Endothelial cell of umbilical vein (primary cell): ENCODE measurements around the gene TRDN. TPM values are rescaled to one million over a fixed set of nuclear protein-coding genes. Genes with fewer than 3 reads are reported as not detected.

Experiments
- BruUV-seq: library from RNA; stranded (reverse); fragments of 400-500 nt; replicated peaks from 2 replicates; lab custom pipeline; 2021; lab: Mats Ljungman, UMichigan
- CTCF ChIA-PET: fragments of 300-600, 350-600 bp; sonication (Branson Sonifier 250); formaldehyde crosslinking; loops from one replicate; lab custom pipeline; 2021; ENCODE audit warnings: antibody characterized with exemption, inconsistent platforms; lab: Charles Lee
- POLR2A ChIA-PET: fragments of 300-600, 350-600 bp; sonication (Branson Sonifier 250); formaldehyde crosslinking; loops from one replicate; lab custom pipeline; 2021; ENCODE audit warnings: antibody characterized with exemption, inconsistent platforms; lab: Charles Lee
- DNase-seq: peaks from one replicate; pipeline ENCODE4 v3.0.0-alpha.2; 2011; ENCODE audit warnings: low read depth, low spot score
- FAIRE-seq: peaks from 2 replicates; lab custom pipeline; 2011; peaks lifted over from hg19 to GRCh38; lab: Jason Lieb, UNC
- H2AFZ ChIP-seq: 2 replicates; pipeline ENCODE4 v1.6.0; 2012; ENCODE audit warnings: low read depth, low read length, control low read depth, inconsistent platforms
- H3K27ac ChIP-seq: 2 replicates; pipeline ENCODE4 v1.5.1; 2011; ENCODE audit warnings: low read depth, mild to moderate bottlenecking, control low read depth, low read length, moderate library complexity; ENCODE audit not compliant: insufficient read depth
- H3K27me3 ChIP-seq, 2 experiments: 2 replicates each; pipeline versions ENCODE4 v1.6.0 to v1.6.1; 2011; ENCODE audit warnings: low read length in 2 of 2, mixed read lengths in 1 of 2; ENCODE audit not compliant: control insufficient read depth in 2 of 2, insufficient read depth in 2 of 2
- H3K36me3 ChIP-seq, 2 experiments: 2 replicates in 1 of 2; 3 replicates in 1 of 2; pipeline ENCODE4 v1.5.1; 2011; ENCODE audit warnings: low read length in 2 of 2, mild to moderate bottlenecking in 1 of 2, moderate library complexity in 1 of 2; ENCODE audit not compliant: control insufficient read depth in 2 of 2, insufficient read depth in 2 of 2; ENCODE audit errors: extremely low read depth in 1 of 2
- H3K4me1 ChIP-seq: 3 replicates; pipeline ENCODE4 v1.5.1; 2011; ENCODE audit warnings: mild to moderate bottlenecking, low read length; ENCODE audit not compliant: control insufficient read depth, insufficient read depth; ENCODE audit errors: extremely low read depth
- H3K4me2 ChIP-seq: 2 replicates; pipeline ENCODE4 v1.6.1; 2011; ENCODE audit warnings: low read length, control low read depth, mixed read lengths; ENCODE audit not compliant: insufficient read depth
- H3K4me3 ChIP-seq, 3 experiments: fragments of 200-600 bp in 1 of 3; sonication (generic), shearing (Covaris generic) in 1 of 3; replicated peaks in 1 of 3; 2 replicates each; pipeline ENCODE4 v1.5.1; 2011 to 2016; ENCODE audit warnings: control low read depth in 3 of 3, low read length in 3 of 3, mild to moderate bottlenecking in 2 of 3, inconsistent platforms in 1 of 3, low read depth in 1 of 3, moderate library complexity in 1 of 3; ENCODE audit not compliant: insufficient read depth in 1 of 3
- H3K79me2 ChIP-seq: 2 replicates; pipeline ENCODE4 v1.6.0; 2012; ENCODE audit warnings: low read length, inconsistent platforms; ENCODE audit not compliant: control insufficient read depth, insufficient read depth
- H3K9ac ChIP-seq: replicated peaks from 2 replicates; pipeline ENCODE3; 2011; ENCODE audit warnings: low read length, control low read depth; ENCODE audit not compliant: insufficient read depth; ENCODE audit errors: extremely low read depth
- H3K9me1 ChIP-seq: replicated peaks from 3 replicates; pipeline ENCODE4 v1.6.0; 2011; ENCODE audit warnings: mild to moderate bottlenecking, low read length; ENCODE audit not compliant: control insufficient read depth, insufficient read depth; ENCODE audit errors: extremely low read depth
- H3K9me3 ChIP-seq: replicated peaks from 2 replicates; pipeline ENCODE4 v1.5.1; 2012; ENCODE audit warnings: low read length, inconsistent platforms; ENCODE audit not compliant: control insufficient read depth, insufficient read depth
- H4K20me1 ChIP-seq: replicated peaks from 2 replicates; pipeline ENCODE3; 2011; ENCODE audit warnings: mild to moderate bottlenecking, low read length; ENCODE audit not compliant: control insufficient read depth, insufficient read depth; ENCODE audit errors: extremely low read depth
- CTCF ChIP-seq, 2 donors: IDR thresholded peaks; 1 replicate in 1 of 2; 2 replicates in 1 of 2; pipeline ENCODE4 v1.5.1; 2011; ENCODE audit warnings: low read length in 2 of 2, mild to moderate bottlenecking in 2 of 2, moderate library complexity in 2 of 2, control low read depth in 1 of 2, inconsistent platforms in 1 of 2, low read depth in 1 of 2; ENCODE audit not compliant: insufficient read depth in 1 of 2; ENCODE audit errors: extremely low read depth in 1 of 2
- EZH2 ChIP-seq: IDR thresholded peaks from 2 replicates; pipeline ENCODE4 v1.6.1; 2012; ENCODE audit warnings: borderline replicate concordance, low read depth, mild to moderate bottlenecking, moderate library complexity, low read length, inconsistent platforms; ENCODE audit not compliant: severe bottlenecking
- FOS ChIP-seq: IDR thresholded peaks from 2 replicates; pipeline ENCODE4 v1.6.1; 2011; ENCODE audit warnings: mild to moderate bottlenecking, low read length, moderate library complexity, borderline replicate concordance; ENCODE audit not compliant: insufficient read depth
- GATA2 ChIP-seq: IDR thresholded peaks from 2 replicates; pipeline ENCODE4 v1.7.0; 2011; ENCODE audit warnings: low read depth, mild to moderate bottlenecking, moderate library complexity, mixed read lengths, low read length; ENCODE audit not compliant: insufficient read length, insufficient read depth
- JUN ChIP-seq: IDR thresholded peaks from 2 replicates; pipeline ENCODE4 v1.6.1; 2011; ENCODE audit warnings: borderline replicate concordance, low read depth; ENCODE audit not compliant: insufficient read length, insufficient read depth
- MAX ChIP-seq: IDR thresholded peaks from 2 replicates; pipeline ENCODE4 v1.6.1; 2011; ENCODE audit not compliant: insufficient read depth, insufficient read length
- MYC ChIP-seq: IDR thresholded peaks from one replicate; pipeline ENCODE4 v1.6.1; 2011; ENCODE audit warnings: mild to moderate bottlenecking, low read depth, low read length
- POLR2A ChIP-seq: IDR thresholded peaks from 2 replicates; pipeline ENCODE4 v1.6.1; 2012; ENCODE audit warnings: low read depth, mild to moderate bottlenecking, control low read depth, low read length
- POLR2AphosphoS5 ChIP-seq: IDR thresholded peaks from 2 replicates; pipeline ENCODE4 v1.6.1; 2012; ENCODE audit warnings: low read depth, mild to moderate bottlenecking, control low read depth, low read length, moderate library complexity; ENCODE audit not compliant: insufficient read depth
- dilution Hi-C: fragments of 300-500 bp; cut with MboI; formaldehyde crosslinking; loops from one replicate; pipeline ENCODE4 v1.15.0; 2019; ENCODE audit warnings: low sequenced_read_pairs; ENCODE audit not compliant: extremely low pct_ligation_motif_present
- intact Hi-C: fragments of 100-400 bp; cut with micrococcal nuclease; formaldehyde crosslinking; loops from one replicate; pipeline ENCODE4 v1.10.0; 2022
- polyA plus RNA-seq, 4 experiments: library from polyadenylated mRNA; depleted of rRNA in 3 of 4; stranded (reverse) in 3 of 4; unstranded in 1 of 4; fragments of >200 nt; gene quantifications; 2 replicates each; pipeline versions ENCODE4 v1.2.1 to v1.2.3, GENCODE V29; 2011 to 2012; ENCODE audit warnings: missing spikeins in 1 of 4
- total RNA-seq: library from RNA; stranded (reverse); gene quantifications from 2 replicates; pipeline ENCODE4 v1.2.3, GENCODE V29; 2021

Gene TRDN
- total and polyA plus RNA-seq, 2 donors (not counting 3 experiments of a cell fraction or from before 2014, with no cell fraction given), result not detected

DNA sequence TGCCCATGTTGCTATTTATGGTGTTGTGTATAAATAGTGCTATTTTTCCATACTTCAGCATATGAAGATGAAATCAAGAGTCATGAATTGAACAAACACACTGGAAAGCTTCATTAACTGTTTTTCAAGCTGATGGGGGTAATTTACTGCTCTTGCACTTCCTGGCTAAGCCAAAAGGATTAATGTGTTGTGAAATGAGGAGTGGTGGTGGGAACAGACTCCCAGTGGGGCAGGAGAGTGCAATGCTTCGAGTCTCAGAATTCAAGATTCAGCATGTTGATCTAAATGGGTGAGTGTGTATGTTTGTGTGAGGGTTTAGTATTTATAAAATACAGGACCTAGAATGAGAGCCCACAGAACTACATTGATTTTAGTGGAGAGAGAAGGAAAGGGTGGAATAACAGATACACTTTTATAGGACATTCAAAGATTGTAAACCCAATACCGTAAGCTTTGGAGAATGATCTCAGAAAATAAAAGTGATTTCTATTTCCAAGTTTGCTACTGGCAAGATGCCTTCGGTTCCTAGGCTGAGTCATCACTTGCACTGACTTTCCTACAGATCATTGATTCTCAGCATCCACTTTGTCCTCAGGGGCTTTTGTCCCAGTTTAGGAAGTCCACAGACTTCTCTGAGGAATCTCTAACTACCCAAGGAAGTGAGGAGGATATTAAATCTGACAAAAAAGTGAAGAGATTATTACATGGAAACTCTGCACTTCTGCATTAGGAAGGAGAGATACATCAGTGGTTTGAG, 303.6 kb downstream of the TRDN start:
- no peak overlapping the region for H3K4me2 ChIP-seq
- ChIA-PET CTCF (no interaction called here), POLR2A (no interaction called here)
- H2AFZ ChIP-seq, result no peak overlapping the region
- H3K9me3 ChIP-seq, result no peaks in the 10 kb centered on the region
- H3K9ac ChIP-seq, result no peak overlapping the region
- H3K27me3 ChIP-seq, result no peaks in the 10 kb centered on the region
- H3K79me2 ChIP-seq, result no peaks in the 10 kb centered on the region
- DNase-seq (no peak), FAIRE-seq (no peak)
- H3K27ac ChIP-seq, result no peak overlapping the region
- no peaks in the 10 kb centered on the region for H3K4me1 ChIP-seq
- H4K20me1 ChIP-seq, result no peaks in the 10 kb centered on the region
- H3K4me3 ChIP-seq, result no peak overlapping the region
- no peaks in the 10 kb centered on the region for H3K9me1 ChIP-seq
- H3K36me3 ChIP-seq, result no peaks in the 10 kb centered on the region
- dilution Hi-C loops (no loop called here), intact Hi-C loops (no loop called here)
- BruUV-seq, result no TSS peak
- TF ChIP-seq MYC, result no peak
- TF ChIP-seq EZH2, result no peak
- TF ChIP-seq POLR2A, result no peak
- TF ChIP-seq POLR2AphosphoS5, result no peak
- TF ChIP-seq MAX, result no peak

GRCh38 chr6:123332070-123332469, 304.7 kb downstream of the TRDN start:
- Histone ChIP-seq H3K9me1 (no peaks in the 10 kb centered on the region), H3K4me3 (no peak overlapping the region), H3K4me1 (no peaks in the 10 kb centered on the region), H3K36me3 (no peaks in the 10 kb centered on the region), H3K27ac (no peak overlapping the region), H3K27me3 (no peaks in the 10 kb centered on the region), H3K9ac (no peak overlapping the region), H4K20me1 (no peaks in the 10 kb centered on the region), H3K4me2 (no peak overlapping the region), H3K79me2 (no peaks in the 10 kb centered on the region), H2AFZ (no peak overlapping the region), H3K9me3 (no peaks in the 10 kb centered on the region)
- ChIA-PET CTCF (no interaction called here), POLR2A (no interaction called here)
- TF ChIP-seq MYC, result no peak
- TF ChIP-seq CTCF (IDR thresholded peaks at IDR 0.05; ENCODE audit: extremely low read depth in 1 of 2, insufficient read depth in 1 of 2, low read depth in 1 of 2, low read length in 2 of 2), result no peak
- no peak for TF ChIP-seq JUN
- no peak for TF ChIP-seq POLR2A
- TF ChIP-seq POLR2AphosphoS5, result no peak
- TF ChIP-seq FOS, result no peak
- no peak for TF ChIP-seq GATA2
- no peak for TF ChIP-seq MAX
- TF ChIP-seq EZH2, result no peak
- BruUV-seq, result no TSS peak
- no peak for FAIRE-seq
- no peak for DNase-seq
- intact Hi-C loops, result no loop called here
- dilution Hi-C loops, result no loop called here
